ENCODE data around the gene PLPPR1.
"Not testable (repeated sequence)": the region's sequence is repeated elsewhere in the genome, so short reads cannot be mapped to it uniquely, and the experiment has no call there.

Gene PLPPR1

GRCh38 chr9:101226161-101226560, 197.6 kb downstream of the PLPPR1 start:
- DNase-seq: no peak

- DNase-seq: no peak
Observed at GRCh38 chr9:101226803-101227202, 198.3 kb downstream of the PLPPR1 start.

- no peak for DNase-seq
Observed at GRCh38 chr9:101229606-101230005, 201.1 kb downstream of the PLPPR1 start.

- no peak for DNase-seq
Observed at GRCh38 chr9:101232405-101232977, 204.0 kb downstream of the PLPPR1 start.

- peak; percentile 6 for DNase-seq
Observed at GRCh38 chr9:101235105-101235866, 206.8 kb downstream of the PLPPR1 start.

GRCh38 chr9:101242651-101243050, 214.1 kb downstream of the PLPPR1 start:
- DNase-seq: no peak

GRCh38 chr9:101246691-101247090, 218.2 kb downstream of the PLPPR1 start:
- no peak for DNase-seq

- peak; percentile 12 for DNase-seq
Observed at GRCh38 chr9:101247297-101247696, 218.8 kb downstream of the PLPPR1 start.

GRCh38 chr9:101254733-101255433, 226.4 kb downstream of the PLPPR1 start:
- DNase-seq: no peak

GRCh38 chr9:101264727-101265126, 236.2 kb downstream of the PLPPR1 start:
- no peak for DNase-seq

- DNase-seq: no peak
Observed at GRCh38 chr9:101265261-101265660, 236.7 kb downstream of the PLPPR1 start.

GRCh38 chr9:101268426-101268825, 239.9 kb downstream of the PLPPR1 start:
- peak; percentile 57 for DNase-seq

GRCh38 chr9:101269591-101270283, 241.2 kb downstream of the PLPPR1 start:
- no peak for DNase-seq

GRCh38 chr9:101270302-101270701, 241.8 kb downstream of the PLPPR1 start:
- no peak for DNase-seq

GRCh38 chr9:101271102-101271501, 242.6 kb downstream of the PLPPR1 start:
- DNase-seq: no peak

- no peak for DNase-seq
Observed at GRCh38 chr9:101274971-101275768, 246.6 kb downstream of the PLPPR1 start.

GRCh38 chr9:101275769-101276250, 247.3 kb downstream of the PLPPR1 start:
- no peak for DNase-seq

- not testable (repeated sequence) for DNase-seq
Observed at GRCh38 chr9:101291043-101291442, 262.5 kb downstream of the PLPPR1 start.

- DNase-seq: no peak
Observed at GRCh38 chr9:101299901-101300300, 271.4 kb downstream of the PLPPR1 start.

- no peak for DNase-seq
Observed at GRCh38 chr9:101307051-101307450, 278.5 kb downstream of the PLPPR1 start.

GRCh38 chr9:101307524-101308213, 279.1 kb downstream of the PLPPR1 start:
- no peak for DNase-seq

GRCh38 chr9:101309139-101309538, 280.6 kb downstream of the PLPPR1 start:
- no peak for DNase-seq
